GM18517 (cell line): ENCODE measurements around the gene FMN1.

Source experiments
- ATAC-seq: cut with Tn5 transposase; IDR thresholded peaks from one replicate; pipeline ENCODE4 v1.9.1; 2021; ENCODE audit warnings: mild to moderate bottlenecking, moderate library complexity; ENCODE audit not compliant: unreplicated experiment

Gene FMN1

GRCh38 chr15:33068511-33068990, 126.0 kb downstream of the FMN1 start:
- no peak for ATAC-seq

DNA sequence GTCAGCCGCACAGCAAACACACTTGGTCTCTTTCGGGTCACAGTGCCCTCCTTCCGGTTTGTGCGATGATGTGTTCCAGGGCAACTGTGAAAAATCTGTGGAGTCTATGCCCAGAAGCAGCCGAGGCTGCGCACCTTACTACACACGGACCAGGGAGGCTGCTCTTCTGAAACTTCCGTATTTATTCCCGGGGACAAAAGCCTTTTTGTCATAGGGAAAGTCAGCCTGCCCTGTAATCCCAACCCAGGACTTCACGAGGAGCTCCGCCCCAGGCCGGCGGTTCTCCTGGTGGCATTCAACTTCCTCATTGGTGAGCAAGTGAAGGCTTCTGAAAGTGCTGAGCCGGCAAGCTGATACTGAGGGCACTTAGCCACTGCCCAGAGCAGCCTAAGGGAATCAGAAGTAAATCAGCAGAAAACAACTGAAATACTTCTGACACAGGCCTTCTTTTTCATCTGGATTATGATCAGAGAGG, 126.5 kb downstream of the FMN1 start:
- ATAC-seq: peak; percentile 49

- ATAC-seq: no peak
Observed at GRCh38 chr15:33067456-33067855, 127.1 kb downstream of the FMN1 start.

DNA sequence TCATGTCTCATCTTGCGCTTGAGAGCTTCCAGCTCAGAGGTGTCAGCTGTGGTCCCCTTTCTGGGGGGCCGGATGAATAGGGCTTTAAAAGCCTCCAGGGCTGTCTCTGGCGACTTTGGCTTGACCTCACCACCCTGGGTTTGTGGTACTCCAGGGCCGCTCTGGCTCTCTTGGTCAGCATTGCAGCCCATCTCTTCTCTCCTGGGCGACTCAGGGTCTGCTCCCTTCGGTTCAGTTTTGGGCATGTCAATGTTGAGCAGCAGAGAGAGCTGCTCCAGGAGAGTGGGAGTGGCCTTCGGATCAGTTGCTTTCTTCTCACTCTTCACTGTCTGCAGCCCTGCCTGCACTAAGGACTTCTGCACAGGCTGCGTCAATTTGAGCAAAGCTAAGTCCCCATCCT, 127.9 kb downstream of the FMN1 start:
- no peak for ATAC-seq

DNA sequence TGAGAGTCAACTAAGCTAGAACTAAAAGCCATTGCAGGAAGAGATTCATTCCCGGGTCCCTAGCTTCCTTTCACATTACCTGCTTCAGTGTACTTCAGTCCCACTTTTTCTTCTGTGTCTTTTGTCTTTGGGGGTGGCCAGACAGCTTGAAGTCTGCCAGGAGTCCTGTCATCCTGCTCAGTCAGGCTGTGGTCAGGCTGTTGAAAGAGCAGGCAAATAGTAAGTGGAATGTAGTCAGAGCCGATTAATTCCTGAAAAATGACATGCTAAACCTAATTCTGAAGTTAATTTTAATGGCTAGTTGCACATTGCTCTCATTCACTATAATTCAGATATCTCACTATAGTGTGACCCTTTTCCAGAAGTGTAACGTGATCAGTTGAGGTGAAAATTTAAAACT, 129.6 kb downstream of the FMN1 start:
- ATAC-seq: no peak

DNA sequence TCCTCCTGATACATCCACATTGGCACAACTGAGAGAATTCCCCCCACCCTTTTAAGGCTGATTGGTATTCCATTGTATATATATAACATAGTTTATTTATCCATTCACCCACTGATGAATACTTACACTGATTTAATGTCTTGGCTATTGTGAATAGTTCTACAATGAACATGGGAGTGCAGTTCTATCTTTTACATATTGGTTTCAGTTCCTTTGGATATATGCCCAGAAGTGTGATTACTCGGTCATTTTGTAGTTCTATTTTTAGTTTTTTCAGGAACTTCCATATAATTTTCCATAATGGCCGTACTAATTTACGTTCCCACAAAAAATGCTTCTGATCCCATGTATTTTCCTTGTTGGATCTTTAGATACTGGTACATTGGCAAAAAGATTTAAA, 135.3 kb downstream of the FMN1 start:
- no peak for ATAC-seq

DNA sequence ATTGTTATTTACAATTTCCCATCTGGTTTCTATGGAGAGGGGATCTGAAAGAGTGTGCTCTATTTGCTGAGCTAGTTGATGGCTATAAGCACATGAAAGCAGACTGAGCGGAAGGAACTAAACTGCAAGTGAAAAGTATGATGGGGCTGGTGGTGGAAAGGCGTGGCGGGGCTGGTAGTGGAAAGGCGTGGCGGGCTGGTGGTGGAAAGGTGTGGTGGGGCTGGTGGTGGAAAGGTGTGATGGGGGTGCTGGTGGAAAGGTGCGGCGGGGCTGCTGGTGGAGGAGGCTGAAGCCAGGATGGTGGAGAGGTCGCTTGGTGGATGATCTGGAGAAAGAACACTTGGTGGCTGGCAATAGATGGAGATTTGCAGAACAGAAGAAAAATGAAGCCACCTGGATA, 136.7 kb downstream of the FMN1 start:
- no peak for ATAC-seq

GRCh38 chr15:33055962-33056361, 138.6 kb downstream of the FMN1 start:
- ATAC-seq: no peak

- ATAC-seq: no peak
Observed at GRCh38 chr15:33051528-33051927, 143.0 kb downstream of the FMN1 start.

DNA sequence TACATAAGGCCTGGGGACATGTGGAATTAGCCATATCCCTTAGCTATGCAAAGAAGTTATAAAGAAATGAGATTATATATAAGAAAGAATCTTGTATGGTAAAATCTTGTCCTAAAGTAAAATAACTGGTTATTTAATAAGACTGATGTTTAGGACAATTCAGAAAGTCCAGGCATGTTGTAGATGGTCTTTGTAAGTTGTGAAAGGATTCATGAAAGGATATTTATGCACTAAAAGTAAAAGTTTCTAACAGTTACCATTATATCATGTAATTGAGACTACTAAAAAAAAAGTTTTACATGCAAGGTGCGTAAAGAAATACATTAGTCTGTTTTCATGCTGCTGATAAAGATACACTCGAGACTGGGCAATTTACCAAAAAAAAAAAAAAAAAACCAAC, 146.3 kb downstream of the FMN1 start:
- ATAC-seq: no peak

DNA sequence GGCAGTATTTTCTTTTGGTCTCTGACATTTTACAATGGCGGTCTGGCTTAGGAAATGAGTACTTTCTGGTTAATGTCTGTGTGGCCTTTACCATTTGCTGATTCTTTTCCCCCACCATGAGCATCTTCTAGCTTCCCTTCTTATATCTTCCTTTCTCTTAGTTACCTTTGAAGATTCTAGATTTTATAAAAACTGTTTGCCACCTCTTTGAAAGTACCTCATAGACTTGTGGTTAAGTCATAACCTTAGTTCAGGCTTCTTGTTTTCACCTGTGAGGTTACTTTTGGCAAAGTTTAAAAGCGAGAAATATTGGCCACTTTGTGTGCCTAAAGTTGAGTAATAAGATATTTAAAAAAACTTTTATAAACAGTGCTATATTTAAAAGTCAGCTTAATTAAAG, 147.4 kb downstream of the FMN1 start:
- no peak for ATAC-seq

DNA sequence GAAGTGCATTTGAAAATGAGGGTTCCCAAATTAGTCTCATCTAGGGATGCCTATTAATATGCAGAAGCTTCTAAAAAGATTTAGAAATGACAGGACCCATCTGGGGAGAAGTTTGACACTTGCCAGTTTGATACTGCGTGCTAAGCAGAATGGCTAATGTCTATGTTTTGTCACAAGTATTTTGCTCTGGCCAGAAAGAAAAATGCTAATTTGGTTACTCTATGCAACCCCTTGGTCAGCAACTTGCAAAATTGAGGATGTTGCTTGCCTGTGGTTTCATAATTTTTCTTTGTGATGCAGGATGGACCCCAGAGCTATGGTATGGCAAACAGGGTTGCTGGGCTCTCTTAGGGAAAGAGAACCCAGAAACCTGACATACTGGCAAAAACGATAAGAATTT, 148.2 kb downstream of the FMN1 start:
- no peak for ATAC-seq

DNA sequence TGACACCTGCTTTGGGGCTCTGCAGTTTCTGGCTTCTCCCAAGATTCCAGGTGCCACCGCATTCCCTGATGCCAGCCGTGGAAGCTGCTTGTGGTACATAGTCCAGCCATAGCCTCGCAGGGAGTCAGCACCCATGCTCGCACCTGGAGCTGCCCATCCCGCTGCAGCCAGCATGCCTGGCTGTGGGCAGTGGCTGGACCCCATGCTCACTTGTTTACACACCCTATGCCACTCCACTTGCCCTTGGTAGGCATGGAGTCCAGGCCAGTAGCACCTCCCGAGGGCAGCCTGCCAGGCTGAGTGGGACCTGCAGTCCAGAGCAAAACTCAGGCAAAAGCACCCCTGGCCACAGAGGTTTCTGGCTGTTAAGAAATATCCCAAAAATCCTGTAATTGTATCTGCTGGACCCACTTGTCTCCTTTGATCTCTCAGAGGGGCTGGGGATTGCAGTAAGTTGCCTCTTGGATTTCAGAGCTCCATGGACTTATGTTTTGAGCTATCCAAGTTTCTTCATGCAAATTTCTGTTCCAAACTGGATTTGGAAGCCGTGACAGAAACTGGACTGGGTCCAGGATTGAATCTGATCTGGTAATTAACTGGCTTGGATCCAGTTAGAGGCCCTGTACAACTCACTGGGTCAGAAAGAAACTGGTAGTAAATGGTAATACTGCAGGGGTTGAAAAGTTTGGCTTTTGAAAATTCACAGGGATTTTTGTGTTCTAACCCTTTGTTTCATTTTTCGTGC, 149.3 kb downstream of the FMN1 start:
- no peak for ATAC-seq

GRCh38 chr15:33044598-33044997, 149.9 kb downstream of the FMN1 start:
- ATAC-seq: no peak

DNA sequence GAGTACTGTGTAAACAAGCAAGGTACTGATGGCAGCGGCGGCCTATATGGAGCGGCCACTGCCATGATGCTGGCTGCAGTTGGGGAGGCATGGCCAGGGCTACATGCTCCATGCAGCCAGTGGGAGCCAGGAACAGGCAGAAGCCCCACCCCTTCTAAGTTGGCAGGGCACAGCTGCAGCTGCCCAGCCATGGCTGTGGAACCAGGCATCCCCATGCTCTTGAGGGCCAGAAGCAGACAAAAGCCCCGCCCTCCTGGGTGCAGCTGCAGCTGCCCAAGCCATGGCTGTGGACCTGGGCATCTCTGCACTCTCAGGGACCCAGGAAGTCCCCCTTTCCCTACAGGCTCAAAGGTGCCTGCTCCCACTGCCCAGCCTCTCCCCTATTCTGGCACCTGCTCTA, 150.9 kb downstream of the FMN1 start:
- no peak for ATAC-seq

- no peak for ATAC-seq
Observed at GRCh38 chr15:33040496-33040895, 154.0 kb downstream of the FMN1 start.

DNA sequence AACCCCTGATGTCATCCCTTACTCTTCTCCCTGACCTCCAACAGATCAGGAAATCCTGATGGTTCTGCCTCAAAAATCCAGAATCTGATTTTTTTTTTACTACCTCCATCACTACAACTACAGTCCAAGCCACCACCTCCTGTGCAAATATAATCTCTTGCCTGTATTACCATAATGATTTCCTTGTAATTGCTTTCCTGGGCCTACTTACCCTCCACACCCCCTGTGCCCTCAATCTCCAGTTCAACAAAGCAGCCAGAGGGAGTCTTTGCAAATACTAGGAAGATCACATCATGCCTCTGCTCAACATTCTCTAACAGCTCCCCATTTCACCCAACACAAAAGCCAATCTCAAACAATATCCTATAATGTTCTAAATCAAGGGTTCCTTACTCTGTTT, 159.9 kb downstream of the FMN1 start:
- no peak for ATAC-seq

DNA sequence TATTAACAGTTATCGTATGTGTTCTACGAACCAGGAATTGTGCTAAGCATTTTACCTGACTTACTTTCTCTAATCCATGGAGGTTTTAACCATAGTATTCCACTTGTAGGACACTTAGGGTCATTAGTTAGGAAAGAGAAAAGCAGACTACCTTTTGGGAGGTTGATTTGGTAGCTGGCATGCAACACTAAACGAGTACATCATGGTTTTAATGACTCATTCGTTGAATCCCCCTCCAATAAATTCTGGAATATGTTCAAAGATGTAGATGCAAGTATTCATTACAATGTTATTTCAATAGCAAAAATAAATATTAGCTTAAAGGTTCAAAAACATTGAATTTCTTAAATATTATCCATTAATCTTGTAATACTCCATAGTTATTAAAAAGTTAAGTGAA, 162.5 kb downstream of the FMN1 start:
- no peak for ATAC-seq

DNA sequence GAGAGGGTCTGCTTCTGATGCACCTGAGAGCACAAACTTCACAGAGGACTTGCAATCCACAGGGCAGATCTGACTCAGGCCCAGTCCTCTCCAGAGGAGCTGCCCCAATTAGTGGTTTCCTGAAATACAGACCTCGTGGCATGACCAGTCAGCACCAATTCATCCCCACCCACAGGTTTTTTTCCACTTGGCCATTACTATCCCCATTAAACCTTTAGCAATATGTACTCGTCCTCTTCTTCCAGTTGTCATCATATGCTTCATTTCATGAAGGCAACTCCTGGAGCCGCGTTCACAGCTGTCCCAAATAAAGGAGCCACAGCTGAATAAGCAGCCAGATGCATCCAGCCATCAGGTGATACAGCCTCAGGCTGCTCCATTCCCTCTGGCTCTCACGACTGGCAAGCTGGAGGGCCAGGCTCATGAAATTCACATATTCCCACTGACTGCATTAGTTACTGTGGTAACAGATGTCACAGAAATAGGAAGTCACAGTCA, 163.1 kb downstream of the FMN1 start:
- ATAC-seq: no peak

- no peak for ATAC-seq
Observed at GRCh38 chr15:33030315-33030714, 164.2 kb downstream of the FMN1 start.

DNA sequence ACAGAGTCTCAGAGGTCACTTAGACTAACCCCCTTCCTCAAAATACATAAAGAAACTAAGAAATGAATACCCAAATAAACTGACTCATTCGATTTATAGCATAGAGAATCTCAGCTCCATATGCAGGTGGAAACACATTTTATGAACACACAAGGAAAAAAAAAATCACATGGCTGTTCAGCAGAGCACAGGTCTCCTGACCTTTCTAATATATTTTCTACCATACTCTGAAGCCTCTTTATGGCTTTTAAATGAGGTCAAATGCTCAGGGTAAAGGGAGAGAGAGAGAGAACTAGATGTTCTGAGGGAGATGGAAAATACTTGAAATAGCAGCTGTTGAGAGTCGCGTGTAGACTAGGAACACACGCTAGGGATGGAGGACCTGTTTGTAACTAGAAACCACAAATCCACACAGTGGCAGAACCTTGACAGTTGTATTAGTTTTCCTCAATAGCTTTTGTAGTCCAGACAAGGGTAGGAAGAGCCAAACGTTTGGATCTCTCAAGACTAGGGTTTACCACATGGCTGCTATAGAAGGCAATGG, 165.3 kb downstream of the FMN1 start:
- no peak for ATAC-seq

DNA sequence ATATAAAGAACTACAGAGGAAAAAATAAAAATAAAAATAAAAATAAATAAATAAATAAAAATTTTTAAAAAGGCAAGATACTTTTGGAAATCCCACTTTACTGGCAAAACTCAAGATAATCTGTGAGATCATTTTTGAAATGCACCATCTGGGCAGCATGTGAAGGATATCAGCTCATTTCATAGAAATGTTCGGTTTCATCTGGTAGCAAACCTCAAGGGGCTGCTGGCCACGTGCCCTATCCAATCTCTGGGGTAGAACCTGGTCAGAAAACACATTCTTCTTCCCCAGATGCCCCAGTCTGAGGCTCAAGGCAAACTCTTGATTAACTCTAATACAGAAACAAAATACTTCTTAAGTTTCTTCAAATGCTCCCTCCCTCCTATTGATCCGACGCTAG, 166.0 kb downstream of the FMN1 start:
- ATAC-seq: no peak
